ENCODE results near the gene SLC35E2B.
"Not testable (repeated sequence)": the region's sequence is repeated elsewhere in the genome, so short reads cannot be mapped to it uniquely, and the experiment has no call there.

SLC35E2B gene
- 106 to 114 reads per million in 2 donors for total RNA-seq

DNA sequence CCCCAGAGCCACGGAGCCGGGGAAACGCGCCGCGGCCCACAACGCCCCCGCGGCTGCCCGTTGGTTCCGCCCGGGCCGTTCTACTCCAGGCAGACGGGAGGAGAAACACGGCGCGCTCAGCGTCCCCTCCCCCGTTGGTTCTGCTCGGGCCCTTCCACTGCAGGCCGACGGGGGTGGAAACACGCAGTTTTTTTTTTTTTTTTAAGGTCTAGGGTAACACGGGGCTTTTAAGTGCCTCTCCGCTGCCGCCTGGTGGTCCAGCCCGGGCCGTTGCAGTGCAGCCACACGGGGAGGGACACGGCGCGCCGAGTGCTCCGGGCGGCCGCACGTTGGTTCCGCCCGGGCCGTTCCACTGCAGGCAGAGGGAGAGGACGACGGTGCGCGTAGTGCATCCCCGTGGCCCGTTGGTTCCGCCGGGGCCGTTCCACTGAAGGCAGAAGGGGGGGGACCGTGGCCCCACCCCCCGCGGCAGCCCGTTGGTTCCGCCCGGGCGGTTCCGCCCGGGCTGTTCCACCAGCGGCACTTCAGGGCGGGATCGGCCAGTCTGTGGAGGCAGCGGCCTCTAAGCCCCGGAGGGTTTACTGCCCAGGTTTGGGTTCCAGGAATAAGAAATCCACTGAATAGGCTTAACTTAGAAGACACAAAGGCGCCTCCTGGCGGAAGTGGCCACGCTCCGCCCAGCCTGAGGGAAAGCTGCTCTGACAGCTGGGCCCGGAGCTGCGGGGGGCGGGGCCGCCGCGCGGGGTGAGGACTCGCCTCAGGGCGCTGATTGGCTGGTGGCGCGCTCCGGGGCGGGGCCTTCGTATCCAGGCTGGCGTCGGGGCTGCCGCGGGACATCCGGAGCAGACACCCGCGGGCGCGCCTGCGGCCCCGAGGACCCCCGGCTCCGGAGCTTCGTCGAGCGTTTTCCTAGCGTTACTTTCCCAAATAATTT is at the start of gene SLC35E2B:
SLC35E2B (minus strand) TSS at position 82 of the 934 bp plus-strand sequence. CDS start 16,096 bp downstream, outside the sequence.
- DNase-seq, result peak; percentile 98

DNA sequence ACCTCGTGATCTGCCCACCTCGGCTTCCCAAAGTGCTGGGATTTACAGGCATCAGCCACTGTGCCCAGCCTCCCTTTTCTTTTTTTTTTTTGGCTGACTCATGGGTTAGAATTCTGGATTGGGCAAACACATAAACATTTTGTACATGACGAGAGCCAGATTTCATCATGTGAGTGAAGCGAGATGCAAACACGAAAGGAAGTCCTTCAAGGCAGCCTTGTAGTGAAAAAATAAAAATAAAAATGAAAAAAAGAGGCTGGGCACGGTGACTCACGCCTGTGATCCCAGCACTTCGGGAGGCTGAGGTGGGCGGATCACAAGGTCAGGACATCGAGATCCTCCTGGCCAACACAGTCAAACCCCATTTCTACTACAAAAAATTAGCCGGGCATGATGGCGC is 48.4 kb upstream of the SLC35E2B start:
- DNase-seq, result not testable (repeated sequence)

DNA sequence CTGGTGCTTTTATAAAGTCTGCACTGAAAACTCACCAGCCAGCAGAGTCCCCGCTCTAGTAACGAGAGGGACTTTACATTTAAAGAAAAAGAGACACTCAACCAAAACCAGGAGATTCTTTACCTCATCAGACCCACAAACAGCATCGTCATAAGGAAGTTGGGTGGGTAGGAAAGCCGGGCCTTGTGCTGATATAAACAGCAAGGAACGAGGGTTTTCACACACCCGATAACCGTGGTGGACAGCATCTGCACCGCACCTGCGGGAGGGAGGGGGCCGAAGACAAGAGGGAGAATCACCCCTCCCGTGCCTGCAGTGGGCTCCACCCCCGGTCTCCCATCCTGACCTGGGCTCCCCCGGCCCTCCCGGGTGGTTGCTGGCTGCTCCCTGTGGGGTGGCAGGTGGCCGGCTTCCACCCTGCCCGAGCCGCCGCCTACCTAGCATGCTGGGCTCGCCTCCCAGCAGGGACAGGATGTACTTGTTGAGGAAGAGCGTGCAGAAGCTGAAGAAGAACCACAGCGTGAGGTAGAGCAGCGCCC is 46.3 kb upstream of the SLC35E2B start:
- not testable (repeated sequence) for DNase-seq

DNA sequence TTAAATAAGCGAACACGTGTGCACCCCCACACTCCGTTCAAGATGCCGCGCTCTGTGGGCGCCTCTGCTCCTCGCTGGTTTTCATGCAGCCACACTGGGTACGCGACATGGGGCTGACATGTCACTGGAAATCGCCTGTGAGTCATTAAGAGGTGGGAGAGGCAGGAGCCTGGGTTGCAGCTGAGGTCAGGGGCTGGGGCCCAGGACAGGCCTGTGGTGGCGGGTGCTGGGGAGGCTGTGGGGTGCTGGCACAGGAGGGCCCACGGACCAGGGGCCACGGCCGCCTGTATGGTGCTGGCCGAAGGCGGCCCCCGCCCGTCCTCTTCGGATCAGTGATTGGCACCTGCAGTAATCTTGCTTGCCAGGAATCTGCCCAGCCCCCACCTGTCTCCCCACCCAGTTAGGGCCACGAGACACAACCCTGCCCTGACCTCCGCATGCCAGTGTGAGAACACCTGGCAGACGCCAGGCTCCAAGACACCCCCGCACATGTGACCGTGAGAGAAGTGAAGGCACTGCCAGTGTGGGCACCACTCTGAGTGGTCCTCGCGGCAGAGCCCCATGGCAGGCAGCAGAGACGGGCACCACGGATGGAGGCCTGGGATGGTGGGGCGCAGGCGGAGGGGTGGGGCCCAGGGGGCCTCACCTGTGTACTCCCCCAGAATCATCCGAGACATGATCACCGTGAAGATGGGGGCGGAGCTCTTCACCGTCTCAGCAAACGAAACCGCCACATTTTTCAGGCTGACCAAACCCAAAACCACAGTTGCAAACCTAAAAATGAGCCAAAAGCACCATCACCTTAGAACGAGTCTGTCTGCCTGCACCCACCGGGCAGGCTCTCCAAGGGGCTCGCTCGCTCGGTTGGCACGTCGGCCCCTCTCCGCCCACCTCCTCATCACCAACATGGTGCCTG is 45.3 kb upstream of the SLC35E2B start:
- not testable (repeated sequence) for DNase-seq

DNA sequence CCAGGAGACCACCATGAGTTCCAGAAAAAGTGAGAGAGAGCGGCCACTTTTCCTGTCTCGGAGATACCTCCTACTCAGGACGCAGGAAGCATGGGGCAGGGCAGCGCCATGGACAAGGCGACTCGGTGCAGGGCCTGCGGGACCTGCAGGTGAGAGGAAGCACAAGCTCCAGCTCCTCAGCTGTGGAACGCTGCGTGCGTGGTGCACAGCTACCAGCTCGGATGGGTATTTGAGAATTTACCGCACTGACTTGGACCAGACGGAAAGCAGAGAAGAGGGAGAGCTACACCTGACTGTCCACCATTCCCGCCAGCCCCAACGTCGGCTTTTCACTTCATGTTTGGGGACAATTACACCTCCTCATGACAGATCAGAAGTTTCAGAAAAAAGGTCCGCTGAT is 39.8 kb upstream of the SLC35E2B start:
- DNase-seq, result no peak

DNA sequence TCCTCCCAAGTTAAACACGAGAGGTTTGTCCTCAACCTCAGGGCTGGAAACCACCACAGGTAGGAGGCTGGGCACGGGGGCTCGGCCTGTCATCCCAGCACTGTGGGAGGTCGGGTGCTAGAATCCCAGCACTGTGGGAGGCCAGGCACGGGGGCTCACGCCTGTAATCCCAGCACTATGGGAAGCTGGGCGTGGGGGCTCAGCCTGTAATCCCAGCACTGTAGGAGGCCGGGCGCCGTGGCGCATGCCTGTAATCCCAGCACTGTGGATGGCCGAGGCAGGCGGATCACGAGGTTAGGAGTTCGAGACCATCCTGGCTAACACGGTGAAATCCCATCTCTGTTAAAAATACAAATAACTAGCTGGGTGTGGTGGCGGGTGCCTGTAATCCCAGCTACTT is 38.3 kb upstream of the SLC35E2B start:
- DNase-seq, result no peak

DNA sequence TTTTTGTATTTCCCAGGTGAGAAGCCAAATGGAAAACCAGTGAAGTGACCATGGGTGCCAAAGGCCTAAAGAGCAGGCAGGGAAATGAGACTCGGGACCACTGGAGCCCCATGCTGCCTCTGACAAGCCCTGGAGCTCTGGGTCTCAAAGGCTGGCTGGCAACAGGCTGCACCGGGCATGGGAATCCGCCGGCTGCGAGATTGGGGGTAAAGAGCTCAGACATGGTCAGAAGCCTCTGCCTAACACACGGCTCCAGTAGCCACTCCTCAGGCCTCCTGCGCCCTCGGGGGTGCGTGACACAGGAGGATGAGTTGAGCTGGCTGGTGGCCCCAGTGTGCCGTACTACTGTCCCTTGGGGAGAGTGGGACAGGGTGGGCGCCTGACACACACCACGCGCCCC is 37.6 kb upstream of the SLC35E2B start:
- not testable (repeated sequence) for DNase-seq

DNA sequence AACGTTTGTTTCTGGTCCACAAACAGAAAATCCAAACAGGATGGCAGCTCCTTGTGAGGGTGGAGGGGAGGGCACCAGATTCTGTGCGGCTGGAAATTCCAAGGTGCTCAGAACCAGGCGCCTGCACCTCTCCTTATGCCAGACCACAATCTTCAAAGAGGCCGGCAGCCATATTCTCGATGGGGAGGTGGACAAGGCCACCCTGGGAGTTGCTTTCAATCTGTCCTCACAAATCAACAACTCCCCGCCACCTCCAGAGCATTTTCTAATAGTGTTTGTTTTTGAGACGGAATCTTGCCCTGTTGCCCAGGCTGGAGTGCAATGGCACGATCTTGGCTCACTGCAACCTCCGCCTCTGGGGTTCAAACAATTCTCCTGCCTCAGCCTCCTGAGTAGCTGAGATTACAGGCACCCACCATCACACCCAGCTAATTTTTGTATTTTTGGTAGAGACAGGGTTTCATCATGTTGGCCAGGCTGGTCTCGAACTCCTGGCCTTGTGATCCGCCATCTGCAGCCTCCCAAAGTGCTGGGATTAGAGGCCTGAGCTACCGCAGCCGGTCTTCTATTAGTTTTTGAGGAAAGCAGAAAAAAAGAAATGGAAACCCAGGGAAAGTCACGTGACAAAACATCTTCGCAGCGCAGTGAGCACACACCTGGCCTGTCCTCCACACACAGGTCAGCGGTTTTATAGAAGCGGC is 36.7 kb upstream of the SLC35E2B start:
- DNase-seq, result not testable (repeated sequence)

DNA sequence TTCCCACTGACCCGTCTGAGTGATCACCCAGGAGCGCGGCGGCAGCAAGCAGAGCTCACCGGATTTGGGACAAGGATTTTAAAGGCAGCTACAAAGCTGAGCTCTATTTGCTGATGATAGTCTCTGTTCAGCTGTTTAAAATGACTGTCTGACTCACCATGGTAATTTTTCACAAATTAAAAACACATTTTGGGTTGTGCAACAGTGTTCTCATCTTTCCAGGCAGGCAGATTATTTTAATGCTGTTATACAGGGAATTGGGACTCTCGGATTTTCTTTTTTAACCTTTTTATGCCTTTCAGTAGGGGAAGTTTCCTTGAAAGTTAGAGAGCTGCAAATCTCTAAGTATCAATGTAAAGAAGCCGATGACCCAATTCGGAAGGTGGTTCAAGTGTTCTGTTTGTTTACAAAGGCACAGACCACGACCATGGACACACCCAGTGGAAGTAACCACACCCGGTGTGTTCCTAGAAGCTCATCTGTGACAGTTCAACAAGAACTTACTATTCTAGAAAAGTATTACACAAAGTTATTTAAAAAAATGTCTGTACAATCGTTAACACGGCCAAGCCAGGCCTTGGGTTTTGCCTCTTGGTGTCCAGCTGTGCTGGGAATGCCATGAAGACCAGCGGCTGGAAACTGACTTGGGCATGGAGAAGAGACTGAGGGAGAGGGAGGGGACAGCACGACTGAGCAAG is 35.9 kb upstream of the SLC35E2B start:
- peak; percentile 30 for DNase-seq

DNA sequence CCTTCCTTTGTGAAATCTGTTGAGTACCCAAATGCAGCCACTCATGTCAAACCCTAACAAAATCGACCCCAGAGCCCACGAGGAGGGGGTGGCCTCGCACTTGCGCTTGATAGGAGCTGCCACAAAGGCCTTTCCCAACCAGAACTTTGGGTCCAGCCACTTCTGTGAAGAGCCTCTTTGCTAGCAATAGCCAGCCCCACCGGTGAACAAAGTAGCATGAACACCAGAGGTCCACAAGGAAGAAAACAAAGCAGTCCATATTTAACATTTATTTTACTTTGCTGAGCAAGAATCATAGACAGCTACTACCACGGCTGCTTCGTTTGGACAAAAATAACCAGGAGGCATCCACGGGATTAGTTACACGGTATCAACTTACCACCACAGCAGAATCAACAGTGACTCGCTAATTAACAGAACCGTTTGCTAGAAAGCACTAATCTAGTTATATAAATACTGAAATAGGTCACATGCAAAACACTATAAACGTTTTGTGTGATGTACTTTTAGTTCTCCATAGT is 34.6 kb upstream of the SLC35E2B start:
- DNase-seq, result not testable (repeated sequence)

DNA sequence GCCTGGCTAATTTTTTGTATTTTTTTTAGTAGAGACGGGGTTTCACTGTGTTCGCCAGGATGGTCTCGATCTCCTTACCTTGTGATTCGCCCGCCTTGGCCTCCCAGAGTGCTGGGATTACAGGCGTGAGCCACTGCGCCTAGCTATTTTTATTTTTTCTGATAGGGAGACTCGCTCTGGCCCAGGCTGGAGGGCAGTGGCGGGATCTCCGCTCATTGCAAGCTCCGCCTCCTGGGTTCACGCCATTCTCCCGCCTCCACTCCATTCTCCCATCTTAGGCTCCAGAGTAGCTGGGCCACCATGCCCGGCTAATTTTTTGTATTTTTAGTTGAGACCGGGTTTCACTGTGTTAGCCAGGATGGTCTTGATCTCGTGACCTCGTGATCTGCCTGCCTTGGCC is 33.5 kb upstream of the SLC35E2B start:
- DNase-seq, result not testable (repeated sequence)

DNA sequence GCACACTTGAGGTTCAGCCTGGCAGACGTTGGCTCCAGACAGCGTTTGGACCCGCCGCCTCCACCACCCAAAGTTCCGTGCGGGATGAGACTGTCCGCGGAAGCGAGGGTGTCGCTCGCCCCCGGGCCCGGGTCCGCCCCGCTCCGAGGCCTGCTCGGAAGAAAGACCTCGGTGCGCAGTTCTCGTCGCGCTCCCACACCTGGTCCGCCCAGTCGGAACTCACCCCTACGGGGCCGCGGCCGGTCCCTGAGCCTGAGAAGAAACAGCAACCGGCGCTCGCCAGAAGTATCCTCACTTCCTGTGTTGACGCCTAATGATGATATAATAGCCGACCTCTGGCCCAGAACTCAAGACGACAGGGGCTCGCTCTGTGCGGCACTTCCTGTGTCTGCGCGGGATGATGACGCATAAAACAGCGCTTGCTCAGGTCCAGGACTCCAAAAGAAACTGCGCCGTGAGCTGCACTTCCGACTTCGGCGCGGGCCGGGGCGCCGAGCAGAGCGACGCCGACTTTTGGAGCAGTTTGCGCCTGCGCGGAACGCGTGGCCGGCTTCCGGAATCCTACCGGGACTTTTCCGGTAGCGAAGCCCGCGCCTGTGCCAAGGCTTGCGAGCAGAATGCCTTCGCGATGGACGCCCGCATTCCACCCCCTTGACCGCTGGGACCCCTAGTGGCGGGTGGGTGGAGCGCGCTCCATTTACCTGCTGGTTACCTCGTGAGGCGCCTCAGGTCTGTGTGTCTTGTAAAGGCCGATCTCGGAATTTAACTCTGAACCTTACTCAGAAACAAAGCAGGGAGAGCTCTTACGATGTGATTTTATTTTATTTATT is 31.7 kb upstream of the SLC35E2B start, which contains the start of gene CDK11A:
CDK11A (minus strand) TSS at position 323 of the 830 bp plus-strand sequence. CDS start 1,539 bp downstream, outside the sequence.
- DNase-seq, result peak; percentile 99

DNA sequence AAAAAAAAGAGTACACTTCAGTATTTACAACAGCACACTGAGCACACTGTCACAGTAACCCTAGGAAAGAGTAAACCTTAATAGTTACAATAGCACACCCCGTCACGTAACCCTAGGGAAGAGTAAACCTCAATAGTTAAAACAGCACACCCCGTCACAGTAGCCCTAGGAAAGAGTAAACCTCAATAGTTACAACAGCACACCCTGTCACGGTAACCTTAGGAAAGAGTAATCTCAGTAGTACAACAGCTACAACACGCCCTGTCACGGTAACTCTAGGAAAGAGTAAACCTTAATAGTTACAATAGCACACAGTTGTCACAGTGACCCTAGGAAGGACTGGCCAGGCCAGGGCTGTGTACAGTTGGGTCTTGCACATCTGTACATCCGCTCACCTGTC is 28.6 kb upstream of the SLC35E2B start:
- DNase-seq, result no peak

DNA sequence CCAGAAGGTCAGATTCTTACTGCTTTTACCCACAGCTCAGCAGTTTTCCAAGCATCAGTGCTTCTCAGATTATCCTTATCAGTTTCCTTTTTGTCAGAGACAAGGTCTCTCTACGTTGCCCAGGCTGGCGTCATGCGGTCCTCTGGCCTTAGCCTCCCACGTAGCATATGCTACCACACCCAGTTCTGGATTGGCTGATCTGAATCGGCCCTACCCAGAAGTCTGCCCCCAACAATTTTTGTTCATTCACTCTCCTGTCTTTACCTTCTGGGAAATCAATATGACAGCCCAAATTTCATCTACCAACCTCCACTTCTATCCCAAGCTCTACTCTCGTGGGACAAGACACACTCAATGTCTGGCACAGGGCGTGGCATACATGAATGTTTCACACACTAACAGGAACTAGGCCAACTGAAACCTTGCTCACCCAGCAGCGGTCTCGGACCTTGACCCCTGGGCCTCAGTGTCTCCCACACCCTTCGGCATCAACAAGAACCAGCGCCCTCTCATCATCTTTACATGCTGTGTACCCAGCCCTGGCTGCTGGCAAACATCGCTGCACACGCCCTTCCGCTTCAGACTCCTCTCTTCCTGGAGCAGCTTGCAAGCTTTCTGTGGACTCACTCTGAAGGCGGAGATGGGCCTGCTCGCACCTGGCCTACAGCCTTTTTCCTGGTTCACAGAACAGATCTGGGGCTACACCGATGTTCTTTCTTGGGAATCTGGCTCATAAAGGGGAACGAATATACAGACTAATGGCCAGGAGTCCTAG is 22.7 kb upstream of the SLC35E2B start:
- not testable (repeated sequence) for DNase-seq

DNA sequence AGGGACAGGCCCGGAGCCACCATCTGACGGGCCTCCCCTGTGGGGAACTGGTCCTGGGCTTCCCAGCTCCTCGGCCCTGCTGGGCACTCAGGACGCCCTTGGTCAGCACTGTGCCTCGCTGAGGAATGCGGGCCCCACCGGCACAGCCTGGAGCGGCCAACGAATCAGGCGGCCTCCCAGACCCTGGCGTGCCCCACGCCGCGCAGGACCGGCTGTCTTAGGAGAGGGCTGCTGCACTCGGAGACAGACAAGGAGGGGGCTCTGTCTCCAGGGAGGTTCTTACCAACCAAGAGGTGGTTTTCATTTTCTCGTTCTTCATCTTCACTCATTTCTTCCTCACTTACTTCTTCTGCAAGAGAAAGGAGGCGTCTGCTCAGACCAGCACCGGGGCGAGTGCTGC is 15.3 kb upstream of the SLC35E2B start:
- DNase-seq, result not testable (repeated sequence)

DNA sequence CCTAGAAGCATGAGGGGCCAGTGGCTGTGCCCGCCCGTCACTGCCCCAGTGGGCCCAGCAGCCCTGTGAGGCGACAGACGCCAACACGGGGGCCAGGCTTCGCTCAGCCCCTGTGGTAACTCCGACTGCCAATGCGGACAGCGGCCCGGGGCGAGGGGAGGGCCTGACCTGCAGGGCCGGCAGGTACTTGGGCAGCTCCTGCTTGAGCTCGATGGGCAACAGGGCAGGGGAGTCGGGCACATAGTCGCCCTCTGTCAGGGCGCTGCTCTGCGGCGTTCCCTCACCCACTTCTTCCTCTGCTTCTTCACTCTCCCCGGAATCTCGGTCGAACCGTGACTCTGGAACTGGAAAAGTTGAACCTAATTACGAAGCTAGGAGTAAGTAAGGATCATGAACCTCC is 14.6 kb upstream of the SLC35E2B start:
- not testable (repeated sequence) for DNase-seq

DNA sequence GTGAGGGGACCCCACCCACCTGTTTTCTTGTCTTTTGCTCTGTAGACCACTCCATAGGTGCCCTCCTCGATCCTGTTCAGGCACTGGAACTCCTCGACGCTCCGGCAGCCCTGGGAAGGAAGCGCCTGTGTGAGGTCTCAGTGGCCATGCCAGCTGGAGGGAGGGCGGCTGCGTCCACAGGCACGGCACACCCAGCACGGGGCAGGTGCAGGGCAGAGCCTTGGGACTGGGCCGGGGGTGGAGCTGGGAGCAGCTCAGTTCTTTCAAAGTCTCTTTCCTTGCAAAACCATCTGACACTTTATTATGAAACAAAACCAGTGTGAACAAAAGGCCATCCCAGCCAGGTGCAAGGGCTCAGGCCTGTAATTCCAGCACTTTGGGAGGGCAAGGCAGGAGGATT is 13.0 kb upstream of the SLC35E2B start:
- DNase-seq, result not testable (repeated sequence)

DNA sequence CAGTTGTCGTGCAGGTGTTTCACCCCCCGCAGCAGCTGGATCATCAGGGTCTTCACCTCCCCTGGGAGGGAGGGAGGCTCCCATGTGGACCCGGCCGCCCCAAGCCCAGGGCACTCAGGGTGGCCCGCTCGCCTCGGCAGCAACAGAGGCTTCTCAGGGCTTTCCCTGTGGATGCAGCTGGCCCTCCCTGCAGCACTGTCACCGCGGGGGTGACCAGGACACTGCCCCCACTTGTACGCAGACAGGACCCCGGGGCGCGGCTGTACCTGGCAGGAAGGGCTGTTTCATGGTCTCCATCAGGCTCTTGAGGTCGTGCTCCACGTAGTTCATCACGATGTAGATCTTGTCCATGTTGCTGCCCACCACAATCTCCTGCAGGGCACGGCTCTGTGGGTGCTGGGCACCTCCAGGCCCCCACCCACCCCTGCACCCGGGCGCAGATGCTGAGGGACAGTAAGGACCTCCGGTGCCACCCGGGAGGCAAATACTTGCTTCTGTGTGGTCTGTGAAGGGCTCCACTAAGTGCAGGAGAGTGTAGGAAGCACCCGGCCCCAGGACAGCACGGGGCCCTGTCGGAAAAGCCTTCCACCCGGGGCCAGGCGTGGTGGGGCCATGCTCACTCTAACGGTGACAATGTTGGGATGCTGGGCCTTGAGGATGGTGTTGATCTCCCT is 11.8 kb upstream of the SLC35E2B start:
- not testable (repeated sequence) for DNase-seq

DNA sequence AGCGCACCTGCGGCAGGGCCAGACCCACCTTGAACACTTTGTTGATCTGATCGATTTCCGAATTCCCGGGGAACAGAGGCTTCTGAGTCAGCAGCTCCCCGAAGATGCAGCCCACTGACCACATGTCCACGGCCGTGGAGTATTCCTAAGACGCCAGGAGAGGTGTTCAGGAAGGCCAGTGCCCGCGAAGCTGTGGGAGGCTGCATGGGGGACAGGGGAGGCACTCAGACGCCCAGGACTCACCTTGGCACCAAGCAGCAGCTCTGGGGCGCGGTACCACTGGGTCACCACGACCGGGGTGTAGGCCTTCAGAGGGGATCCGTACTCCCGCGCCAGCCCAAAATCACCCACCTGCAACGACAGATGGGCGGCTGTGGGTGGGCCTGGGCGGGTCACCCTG is 11.2 kb upstream of the SLC35E2B start:
- no peak for DNase-seq

Data from T-helper 9 cell (primary cell).